Gastroesophageal sphincter (tissue), 3 donors: ENCODE data around the gene KIAA0408.

Experiments used
- EP300 ChIP-seq: sonication (generic); formaldehyde crosslinking; IDR thresholded peaks from one replicate; pipeline ENCODE4 v1.6.1; 2017; ENCODE audit warnings: antibody characterized with exemption, mild to moderate bottlenecking
- POLR2A ChIP-seq, 2 donors: fragments of 450-650 bp; IDR thresholded peaks; one replicate each; pipeline ENCODE4 v1.6.1; 2017; ENCODE audit warnings: antibody characterized with exemption in 2 of 2, mild to moderate bottlenecking in 2 of 2, moderate library complexity in 1 of 2
- POLR2AphosphoS5 ChIP-seq: sonication (generic); formaldehyde crosslinking; IDR thresholded peaks from one replicate; pipeline ENCODE4 v1.6.1; 2017; ENCODE audit warnings: antibody characterized with exemption
- TF ChIP-seq, protein P1 (sequence below), 4 experiments: fragments of 200-600 bp in 2 of 4; fragments of 450-650 bp in 2 of 4; sonication (generic) in 1 of 4; IDR thresholded peaks; one replicate each; pipeline ENCODE4 v1.5.1; 2017 to 2019; ENCODE audit warnings: antibody characterized with exemption in 4 of 4, mild to moderate bottlenecking in 2 of 4, moderate library complexity in 2 of 4

- no peak for TF ChIP-seq POLR2A (IDR thresholded peaks at IDR 0.05)
- TF ChIP-seq, protein P1, sequence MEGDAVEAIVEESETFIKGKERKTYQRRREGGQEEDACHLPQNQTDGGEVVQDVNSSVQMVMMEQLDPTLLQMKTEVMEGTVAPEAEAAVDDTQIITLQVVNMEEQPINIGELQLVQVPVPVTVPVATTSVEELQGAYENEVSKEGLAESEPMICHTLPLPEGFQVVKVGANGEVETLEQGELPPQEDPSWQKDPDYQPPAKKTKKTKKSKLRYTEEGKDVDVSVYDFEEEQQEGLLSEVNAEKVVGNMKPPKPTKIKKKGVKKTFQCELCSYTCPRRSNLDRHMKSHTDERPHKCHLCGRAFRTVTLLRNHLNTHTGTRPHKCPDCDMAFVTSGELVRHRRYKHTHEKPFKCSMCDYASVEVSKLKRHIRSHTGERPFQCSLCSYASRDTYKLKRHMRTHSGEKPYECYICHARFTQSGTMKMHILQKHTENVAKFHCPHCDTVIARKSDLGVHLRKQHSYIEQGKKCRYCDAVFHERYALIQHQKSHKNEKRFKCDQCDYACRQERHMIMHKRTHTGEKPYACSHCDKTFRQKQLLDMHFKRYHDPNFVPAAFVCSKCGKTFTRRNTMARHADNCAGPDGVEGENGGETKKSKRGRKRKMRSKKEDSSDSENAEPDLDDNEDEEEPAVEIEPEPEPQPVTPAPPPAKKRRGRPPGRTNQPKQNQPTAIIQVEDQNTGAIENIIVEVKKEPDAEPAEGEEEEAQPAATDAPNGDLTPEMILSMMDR (IDR thresholded peaks at IDR 0.05) = no peak
- no peak for TF ChIP-seq EP300
- TF ChIP-seq POLR2AphosphoS5 = peak; percentile 36
Measured at GRCh38 chr6:127463056-127463455, 3.9 kb upstream of the KIAA0408 start.
